GM23248 (cell line): ENCODE results near the gene BCL2L2.

ENCODE experiments used
- EZH2 ChIP-seq: fragments of 200-600 bp; sonication (generic); IDR thresholded peaks from 2 replicates; pipeline ENCODE4 v1.6.1; 2018; ENCODE audit warnings: antibody characterized with exemption, mild to moderate bottlenecking; ENCODE audit not compliant: insufficient read depth, poor library complexity, severe bottlenecking
- EZH2phosphoT487 ChIP-seq: fragments of 200-600 bp; sonication (generic); IDR thresholded peaks from 2 replicates; pipeline ENCODE4 v1.6.1; 2018; ENCODE audit warnings: antibody characterized with exemption, moderate library complexity, mild to moderate bottlenecking, low read depth; ENCODE audit not compliant: insufficient read depth

- TF ChIP-seq EZH2phosphoT487, result no peak
- TF ChIP-seq EZH2, result no peak
Observed at GRCh38 chr14:23275412-23275811, 31.2 kb upstream of the BCL2L2 start.
